Panc1 (cell line): ENCODE results near the gene NEIL3. TPM values are rescaled to one million over a fixed set of nuclear protein-coding genes. Genes with fewer than 3 reads are reported as not detected.

Experiments used
- ATAC-seq: fragments of 200-7000 bp; cut with Tn5 transposase; 2 replicates; pipeline ENCODE4 v1.9.1; 2020; ENCODE audit warnings: mild to moderate bottlenecking, moderate library complexity
- BruUV-seq: library from RNA; stranded (reverse); fragments of 400-500 nt; replicated peaks from 2 replicates; lab custom pipeline; 2021; lab: Mats Ljungman, UMichigan
- CTCF ChIA-PET: fragments of 300-600 bp; sonication (Branson Sonifier 250); formaldehyde crosslinking; loops from one replicate; lab custom pipeline; 2022; ENCODE audit warnings: antibody characterized with exemption; lab: Charles Lee
- POLR2A ChIA-PET: fragments of 300-600 bp; sonication (Branson Sonifier 250); formaldehyde crosslinking; loops from one replicate; lab custom pipeline; 2022; ENCODE audit warnings: antibody characterized with exemption; lab: Charles Lee
- DNase-seq: peaks from one replicate; pipeline ENCODE4 v3.0.0-alpha.2; 2010; ENCODE audit warnings: low read depth, low spot score
- H3K27ac ChIP-seq: 2 replicates; pipeline ENCODE4 v1.5.1; 2011; ENCODE audit warnings: mild to moderate bottlenecking, low read length, inconsistent platforms
- H3K27me3 ChIP-seq: fragments of 200-500 bp; sonication (Bioruptor generic); 2 replicates; pipeline ENCODE4 v1.6.0; 2014; ENCODE audit warnings: low read length, inconsistent platforms; ENCODE audit not compliant: control insufficient read depth, insufficient read depth
- H3K36me3 ChIP-seq: fragments of 200-500 bp; sonication (Bioruptor generic); 2 replicates; pipeline ENCODE4 v1.5.1; 2014; ENCODE audit warnings: inconsistent platforms, mild to moderate bottlenecking, low read length, moderate library complexity; ENCODE audit not compliant: control insufficient read depth, insufficient read depth
- H3K4me1 ChIP-seq: 2 replicates; pipeline ENCODE4 v1.5.1; 2011; ENCODE audit warnings: inconsistent platforms, mild to moderate bottlenecking, low read length, moderate library complexity; ENCODE audit not compliant: control insufficient read depth, insufficient read depth
- H3K4me3 ChIP-seq, 2 experiments: 2 replicates each; pipeline ENCODE4 v1.5.1; 2011 to 2012; ENCODE audit warnings: low read depth in 2 of 2, low read length in 2 of 2, mild to moderate bottlenecking in 2 of 2, inconsistent platforms in 1 of 2, moderate library complexity in 1 of 2
- H3K9me3 ChIP-seq: fragments of 200-500 bp; sonication (Bioruptor generic); 2 replicates; pipeline ENCODE4 v1.5.1; 2014; ENCODE audit warnings: low read depth, mild to moderate bottlenecking, inconsistent platforms, low read length, moderate library complexity; ENCODE audit not compliant: control insufficient read depth, insufficient read depth
- CTCF ChIP-seq: fragments of 450-650 bp; IDR thresholded peaks from 2 replicates; pipeline ENCODE4 v1.5.1; 2017; ENCODE audit warnings: mild to moderate bottlenecking
- POLR2AphosphoS5 ChIP-seq: IDR thresholded peaks from 2 replicates; pipeline ENCODE4 v1.6.1; 2012; ENCODE audit warnings: mild to moderate bottlenecking, low read depth, low read length, moderate library complexity
- REST ChIP-seq, 2 experiments: IDR thresholded peaks; 2 replicates each; pipeline ENCODE4 v1.6.1; 2011 to 2012; ENCODE audit warnings: low read depth in 2 of 2, control low read depth in 1 of 2, low read length in 1 of 2, mild to moderate bottlenecking in 1 of 2, moderate library complexity in 1 of 2; ENCODE audit not compliant: insufficient read depth in 1 of 2
- SIN3A ChIP-seq: IDR thresholded peaks from 2 replicates; pipeline ENCODE4 v1.6.1; 2012; ENCODE audit warnings: low read depth, mild to moderate bottlenecking, low read length, moderate library complexity, borderline replicate concordance; ENCODE audit not compliant: insufficient read depth
- TCF7L2 ChIP-seq: IDR thresholded peaks from 2 replicates; pipeline ENCODE4 v1.6.1; 2011; ENCODE audit warnings: mild to moderate bottlenecking, low read depth, low read length, inconsistent platforms
- in situ Hi-C: cut with HindIII; loops from 2 replicates; pipeline ENCODE4 v1.10.0; 2016; ENCODE audit warnings: low sequenced_read_pairs, low pct_unique_long_range_greater_than_20kb
- intact Hi-C: fragments of 100-400 bp; cut with micrococcal nuclease; formaldehyde crosslinking; loops from one replicate; pipeline ENCODE4 v1.10.0; 2022; ENCODE audit not compliant: unreplicated experiment
- total RNA-seq: library from RNA; stranded (reverse); gene quantifications from one replicate; pipeline ENCODE4 v1.2.1, GENCODE V29; 2021; ENCODE audit not compliant: unreplicated experiment

Gene NEIL3
- total RNA-seq, 1 experiment from 2014 or later = 8.9 TPM

- CTCF ChIA-PET = no interaction called here
- BruUV-seq = no TSS peak
- POLR2A ChIA-PET = no interaction called here
Observed at GRCh38 chr4:177321647-177322046, 12.0 kb downstream of the NEIL3 start.

GRCh38 chr4:177322266-177322665, 12.6 kb downstream of the NEIL3 start:
- TF ChIP-seq TCF7L2 = no peak
- TF ChIP-seq SIN3A = no peak
- TF ChIP-seq POLR2AphosphoS5 = no peak
- TF ChIP-seq CTCF = no peak
- TF ChIP-seq REST (IDR thresholded peaks at IDR 0.05; ENCODE audit: insufficient read depth in 1 of 2, low read depth in 2 of 2, low read length in 1 of 2) = no peak
- ATAC-seq (no peak), DNase-seq (no peak)
- no TSS peak for BruUV-seq
- Histone ChIP-seq H3K27me3 (no peaks in the 10 kb centered on the region), H3K9me3 (no peaks in the 10 kb centered on the region), H3K27ac (peak overlapping the region; percentile 7; the same call in 1 of the 2 replicates), H3K36me3 (no peaks in the 10 kb centered on the region), H3K4me1 (no peaks in the 10 kb centered on the region), H3K4me3 (no peak overlapping the region)
- POLR2A ChIA-PET = no interaction called here
- in situ Hi-C loops = no loop called here
- intact Hi-C loops = no loop called here
- CTCF ChIA-PET = no interaction called here

More at GRCh38 chr4:177321647-177322046, 12.0 kb downstream of the NEIL3 start:
- DNase-seq (no peak), ATAC-seq (no peak)
- intact Hi-C loops (no loop called here), in situ Hi-C loops (no loop called here)
- Histone ChIP-seq H3K27me3 (no peaks in the 10 kb centered on the region), H3K4me3 (no peak overlapping the region), H3K27ac (no peak overlapping the region), H3K9me3 (no peaks in the 10 kb centered on the region), H3K36me3 (no peaks in the 10 kb centered on the region), H3K4me1 (no peaks in the 10 kb centered on the region)
- TF ChIP-seq CTCF = no peak
- no peak for TF ChIP-seq TCF7L2
- no peak for TF ChIP-seq REST (IDR thresholded peaks at IDR 0.05; ENCODE audit: insufficient read depth in 1 of 2, low read depth in 2 of 2, low read length in 1 of 2)
- TF ChIP-seq POLR2AphosphoS5 = no peak
- TF ChIP-seq SIN3A = no peak
